ENCODE data around the gene ABCC1. TPM values are rescaled to one million over a fixed set of nuclear protein-coding genes. Genes with fewer than 3 reads are reported as not detected.
"Not testable (repeated sequence)": the region's sequence is repeated elsewhere in the genome, so short reads cannot be mapped to it uniquely, and the experiment has no call there.

ABCC1 gene
- total RNA-seq, 1 donor from 2014 or later, result 53.7 TPM

GRCh38 chr16:15907863-15908478, 41.4 kb upstream of the ABCC1 start:
- DNase-seq (ENCODE audit: extremely low spot score, unreplicated experiment), result no peak
- no peaks in the 10 kb centered on the region for H3K4me1 Mint-ChIP-seq (ENCODE audit: unreplicated experiment)
- H3K36me3 Mint-ChIP-seq, result no peaks in the 10 kb centered on the region
- H3K27me3 Mint-ChIP-seq, result no peaks in the 10 kb centered on the region
- no peak overlapping the region for H3K4me3 Mint-ChIP-seq
- no peaks in the 10 kb centered on the region for H3K9me3 Mint-ChIP-seq
- TF ChIP-seq CTCF (conservative IDR thresholded peaks at IDR 0.05), result no peak
- H3K27ac Mint-ChIP-seq, result no peak overlapping the region

- no peak for TF ChIP-seq CTCF (conservative IDR thresholded peaks at IDR 0.05)
- Mint-ChIP-seq H3K4me3 (no peak overlapping the region), H3K4me1 (ENCODE audit: unreplicated experiment) (no peaks in the 10 kb centered on the region), H3K27me3 (no peaks in the 10 kb centered on the region), H3K9me3 (peaks cover 4% of the 10 kb centered on the region), H3K27ac (no peak overlapping the region), H3K36me3 (no peaks in the 10 kb centered on the region)
- DNase-seq (ENCODE audit: extremely low spot score, unreplicated experiment), result no peak
Observed at GRCh38 chr16:15911198-15911597, 38.2 kb upstream of the ABCC1 start.

GRCh38 chr16:15913046-15913698, 36.2 kb upstream of the ABCC1 start:
- Mint-ChIP-seq H3K27ac (no peak overlapping the region), H3K36me3 (no peaks in the 10 kb centered on the region), H3K9me3 (peaks cover 5% of the 10 kb centered on the region), H3K4me3 (no peak overlapping the region), H3K4me1 (ENCODE audit: unreplicated experiment) (no peaks in the 10 kb centered on the region), H3K27me3 (peaks cover 3% of the 10 kb centered on the region)
- TF ChIP-seq CTCF (conservative IDR thresholded peaks at IDR 0.05), result no peak
- DNase-seq (ENCODE audit: extremely low spot score, unreplicated experiment), result no peak

GRCh38 chr16:15915555-15916081, 33.8 kb upstream of the ABCC1 start:
- Mint-ChIP-seq H3K9me3 (peaks cover 5% of the 10 kb centered on the region), H3K4me3 (no peak overlapping the region), H3K27me3 (peaks cover 7% of the 10 kb centered on the region), H3K4me1 (ENCODE audit: unreplicated experiment) (no peaks in the 10 kb centered on the region), H3K36me3 (no peaks in the 10 kb centered on the region), H3K27ac (no peak overlapping the region)
- TF ChIP-seq CTCF (conservative IDR thresholded peaks at IDR 0.05), result no peak
- no peak for DNase-seq (ENCODE audit: extremely low spot score, unreplicated experiment)

GRCh38 chr16:15916323-15916722, 33.1 kb upstream of the ABCC1 start:
- Mint-ChIP-seq H3K4me1 (ENCODE audit: unreplicated experiment) (no peaks in the 10 kb centered on the region), H3K27ac (no peak overlapping the region), H3K27me3 (peaks cover 7% of the 10 kb centered on the region), H3K4me3 (no peak overlapping the region), H3K36me3 (no peaks in the 10 kb centered on the region), H3K9me3 (peaks cover 5% of the 10 kb centered on the region)
- no peak for TF ChIP-seq CTCF (conservative IDR thresholded peaks at IDR 0.05)
- DNase-seq (ENCODE audit: extremely low spot score, unreplicated experiment), result no peak

- H3K27ac Mint-ChIP-seq; H3K4me3 Mint-ChIP-seq; DNase-seq (ENCODE audit: extremely low spot score, unreplicated experiment); H3K4me1 Mint-ChIP-seq (ENCODE audit: unreplicated experiment); H3K9me3 Mint-ChIP-seq; H3K27me3 Mint-ChIP-seq; H3K36me3 Mint-ChIP-seq: not testable (repeated sequence)
Observed at GRCh38 chr16:15918314-15918713, 31.1 kb upstream of the ABCC1 start.
